HPDE6-E6E7 (cell line): Measurements from ENCODE around the gene CEBPE.
A peak's percentile ranks its signal among the peaks of the same experiment; 100 is the strongest.

Experiments
- DNase-seq: peaks from one replicate; pipeline ENCODE4 v3.0.0; 2011; ENCODE audit warnings: missing footprints; ENCODE audit errors: extremely low spot score

Gene CEBPE

GRCh38 chr14:23103581-23103980 is 15.5 kb downstream of the CEBPE start:
- no peak for DNase-seq

GRCh38 chr14:23102801-23103200 is 16.3 kb downstream of the CEBPE start:
- no peak for DNase-seq

GRCh38 chr14:23101986-23102625 is 16.9 kb downstream of the CEBPE start:
- DNase-seq = no peak

GRCh38 chr14:23101213-23101970 is 17.7 kb downstream of the CEBPE start:
- DNase-seq = no peak

GRCh38 chr14:23099212-23099861 is 19.7 kb downstream of the CEBPE start:
- no peak for DNase-seq

GRCh38 chr14:23097786-23098185 is 21.3 kb downstream of the CEBPE start:
- no peak for DNase-seq

- peak; percentile 99 for DNase-seq
Observed at GRCh38 chr14:23095196-23096108, 23.6 kb downstream of the CEBPE start, which contains the start of gene C14orf119. Gene C14orf119, plus strand, starts transcription at chr14:23095505. Its CDS starts 2,154 bp downstream, at chr14:23097659.

- DNase-seq = peak; percentile 72
Observed at GRCh38 chr14:23094666-23095195, 24.3 kb downstream of the CEBPE start, which contains the start of gene ACIN1. Gene ACIN1, minus strand, starts transcription at chr14:23095136. Its CDS starts 24 bp downstream, at chr14:23095112.

GRCh38 chr14:23093991-23094665 is 24.9 kb downstream of the CEBPE start:
- no peak for DNase-seq

GRCh38 chr14:23093526-23093925 is 25.5 kb downstream of the CEBPE start:
- DNase-seq = no peak

GRCh38 chr14:23093104-23093503 is 26.0 kb downstream of the CEBPE start:
- DNase-seq = no peak

GRCh38 chr14:23091294-23092225 is 27.5 kb downstream of the CEBPE start:
- no peak for DNase-seq

- DNase-seq = no peak
Observed at GRCh38 chr14:23090254-23090636, 28.8 kb downstream of the CEBPE start.

GRCh38 chr14:23089498-23090253 is 29.4 kb downstream of the CEBPE start:
- no peak for DNase-seq

GRCh38 chr14:23086565-23086964 is 32.5 kb downstream of the CEBPE start:
- DNase-seq = no peak

GRCh38 chr14:23085458-23085857 is 33.6 kb downstream of the CEBPE start:
- DNase-seq = no peak

GRCh38 chr14:23080474-23080873 is 38.6 kb downstream of the CEBPE start:
- no peak for DNase-seq

- DNase-seq = no peak
Observed at GRCh38 chr14:23079716-23080115, 39.3 kb downstream of the CEBPE start.

- DNase-seq = peak; percentile 66
Observed at GRCh38 chr14:23078692-23079116, 40.4 kb downstream of the CEBPE start.
